ENCODE results near the gene E2F8.

GRCh38 chr11:19199048-19199447, 41.7 kb downstream of the E2F8 start:
- TF ChIP-seq, protein P1, sequence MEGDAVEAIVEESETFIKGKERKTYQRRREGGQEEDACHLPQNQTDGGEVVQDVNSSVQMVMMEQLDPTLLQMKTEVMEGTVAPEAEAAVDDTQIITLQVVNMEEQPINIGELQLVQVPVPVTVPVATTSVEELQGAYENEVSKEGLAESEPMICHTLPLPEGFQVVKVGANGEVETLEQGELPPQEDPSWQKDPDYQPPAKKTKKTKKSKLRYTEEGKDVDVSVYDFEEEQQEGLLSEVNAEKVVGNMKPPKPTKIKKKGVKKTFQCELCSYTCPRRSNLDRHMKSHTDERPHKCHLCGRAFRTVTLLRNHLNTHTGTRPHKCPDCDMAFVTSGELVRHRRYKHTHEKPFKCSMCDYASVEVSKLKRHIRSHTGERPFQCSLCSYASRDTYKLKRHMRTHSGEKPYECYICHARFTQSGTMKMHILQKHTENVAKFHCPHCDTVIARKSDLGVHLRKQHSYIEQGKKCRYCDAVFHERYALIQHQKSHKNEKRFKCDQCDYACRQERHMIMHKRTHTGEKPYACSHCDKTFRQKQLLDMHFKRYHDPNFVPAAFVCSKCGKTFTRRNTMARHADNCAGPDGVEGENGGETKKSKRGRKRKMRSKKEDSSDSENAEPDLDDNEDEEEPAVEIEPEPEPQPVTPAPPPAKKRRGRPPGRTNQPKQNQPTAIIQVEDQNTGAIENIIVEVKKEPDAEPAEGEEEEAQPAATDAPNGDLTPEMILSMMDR (IDR thresholded peaks at IDR 0.05; ENCODE audit: low read depth, low read length) = no peak
- TF ChIP-seq EZH2phosphoT487 (IDR thresholded peaks at IDR 0.05; ENCODE audit: low read depth) = no peak

Measured in OCI-LY3 (cell line).